GM23338 (cell line): Measurements from ENCODE around the gene RFFL.

ENCODE experiments used
- CREB1 ChIP-seq: fragments of 250-450 bp; sonication (Bioruptor Pico); IDR thresholded peaks from 2 replicates; pipeline ENCODE4 v1.5.0; 2020; ENCODE audit warnings: low read depth, mild to moderate bottlenecking, moderate library complexity
- CTCF ChIP-seq, 2 experiments: fragments of 200-600 bp in 1 of 2; sonication (generic) in 1 of 2; conservative IDR thresholded peaks; 2 replicates each; pipeline versions ENCODE4 v1.5.1 to v1.6.1; 2016 to 2017; ENCODE audit warnings: antibody characterized with exemption in 2 of 2, low read depth in 2 of 2, mild to moderate bottlenecking in 2 of 2, moderate library complexity in 1 of 2
- EZH2 ChIP-seq: fragments of 200-600 bp; sonication (generic); IDR thresholded peaks from one replicate; pipeline ENCODE4 v1.8.0; 2017; ENCODE audit warnings: antibody characterized with exemption, mild to moderate bottlenecking, low read depth; ENCODE audit not compliant: unreplicated experiment
- EZH2phosphoT487 ChIP-seq: fragments of 200-600 bp; sonication (generic); IDR thresholded peaks from one replicate; pipeline ENCODE4 v1.8.1; 2018; ENCODE audit warnings: antibody characterized with exemption; ENCODE audit not compliant: unreplicated experiment
- JUNB ChIP-seq: IDR thresholded peaks from one replicate; pipeline ENCODE4 v1.6.1; 2016; ENCODE audit warnings: antibody characterized with exemption; ENCODE audit not compliant: unreplicated experiment
- POLR2AphosphoS5 ChIP-seq: IDR thresholded peaks from 2 replicates; pipeline ENCODE4 v1.6.1; 2016; ENCODE audit warnings: antibody characterized with exemption, low read depth
- REST ChIP-seq: IDR thresholded peaks from one replicate; pipeline ENCODE4 v1.6.1; 2018; ENCODE audit warnings: antibody characterized with exemption; ENCODE audit not compliant: unreplicated experiment
- ZNF114 ChIP-seq: fragments of 250-450 bp; sonication (Bioruptor Pico); IDR thresholded peaks from 2 replicates; pipeline ENCODE4 v1.5.0; 2020; ENCODE audit warnings: mild to moderate bottlenecking, moderate library complexity
- ZNF331 ChIP-seq: fragments of 250-450 bp; sonication (Bioruptor Pico); IDR thresholded peaks from 2 replicates; pipeline ENCODE4 v1.5.0; 2020; ENCODE audit warnings: low read depth, mild to moderate bottlenecking, moderate library complexity
- ZNF462 ChIP-seq: fragments of 250-450 bp; sonication (Bioruptor Pico); IDR thresholded peaks from 2 replicates; pipeline ENCODE4 v1.5.0; 2020; ENCODE audit warnings: mild to moderate bottlenecking, moderate library complexity

GRCh38 chr17:34958438-34958837 lies 105.1 kb downstream of the RFFL start:
- TF ChIP-seq EZH2phosphoT487 = no peak
- TF ChIP-seq CTCF (conservative IDR thresholded peaks at IDR 0.05; ENCODE audit: low read depth in 2 of 2) = no peak
- no peak for TF ChIP-seq EZH2
- no peak for TF ChIP-seq REST
- TF ChIP-seq POLR2AphosphoS5 = no peak
- no peak for TF ChIP-seq ZNF462 (CRISPR knock-in tag)
- TF ChIP-seq JUNB = no peak
- TF ChIP-seq CREB1 (CRISPR knock-in tag) = no peak
- TF ChIP-seq ZNF114 (CRISPR knock-in tag) = no peak
- TF ChIP-seq ZNF331 (CRISPR knock-in tag) = no peak
